GM12892 (cell line): ENCODE data around the gene ARHGEF6.

Experiments used
- POLR2A ChIP-seq: IDR thresholded peaks from 2 replicates; pipeline ENCODE4 v1.6.1; 2011; ENCODE audit warnings: low read depth, low read length, control low read depth
- TAF1 ChIP-seq: IDR thresholded peaks from 2 replicates; pipeline ENCODE4 v1.6.1; 2011; ENCODE audit warnings: low read depth, mild to moderate bottlenecking, control low read depth, low read length, borderline replicate concordance

DNA sequence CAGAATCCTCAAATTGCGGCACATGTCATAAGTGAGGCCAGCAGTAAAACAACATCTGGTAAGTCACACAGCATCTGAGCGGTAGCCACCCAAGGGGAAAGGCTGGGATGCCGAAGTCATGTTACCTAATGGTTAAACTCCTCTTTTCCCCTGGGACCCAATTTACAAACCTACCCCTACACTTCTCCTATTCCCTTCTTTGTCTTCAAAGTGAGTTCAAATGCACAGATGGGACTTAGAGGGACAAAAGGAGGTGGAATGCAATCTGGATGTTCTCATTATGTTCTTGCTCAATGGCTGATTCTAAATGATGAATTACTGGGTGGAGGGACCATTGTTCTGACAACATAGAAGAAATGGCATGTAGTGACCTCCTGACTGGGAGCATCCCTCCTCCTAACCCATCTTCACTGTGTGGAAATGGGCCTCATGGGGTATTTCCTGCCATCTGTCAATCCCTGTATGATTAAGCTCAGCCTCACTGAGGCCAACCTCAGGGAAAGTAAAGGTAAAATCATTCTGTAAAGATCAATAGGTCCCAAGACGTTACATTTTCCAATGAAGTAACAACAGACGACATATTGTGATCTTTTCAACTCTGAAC is 124.3 kb downstream of the ARHGEF6 start:
- TF ChIP-seq TAF1 (no peak), POLR2A (no peak)
